Measurements from ENCODE around the gene MBTPS2.

MBTPS2 gene

GRCh38 chrX:21934414-21934813 is 95.0 kb downstream of the MBTPS2 start:
- DNase-seq, result no peak

All from hypothalamus (tissue), 51 donors.